NB4 (cell line): ENCODE measurements around the gene CHST13.

Experiments used
- MAX ChIP-seq: IDR thresholded peaks from 2 replicates; pipeline ENCODE4 v1.6.1; 2011; ENCODE audit warnings: low read depth, low read length
- MYC ChIP-seq: IDR thresholded peaks from 2 replicates; pipeline ENCODE4 v1.6.1; 2011; ENCODE audit warnings: low read depth, low read length
- POLR2A ChIP-seq: IDR thresholded peaks from 2 replicates; pipeline ENCODE4 v1.6.1; 2011; ENCODE audit warnings: mild to moderate bottlenecking; ENCODE audit not compliant: insufficient read length; ENCODE audit errors: extremely low read depth
- TF ChIP-seq, protein P1 (sequence below): IDR thresholded peaks from one replicate; pipeline ENCODE4 v1.5.1; 2012; ENCODE audit warnings: low read depth, low read length

DNA sequence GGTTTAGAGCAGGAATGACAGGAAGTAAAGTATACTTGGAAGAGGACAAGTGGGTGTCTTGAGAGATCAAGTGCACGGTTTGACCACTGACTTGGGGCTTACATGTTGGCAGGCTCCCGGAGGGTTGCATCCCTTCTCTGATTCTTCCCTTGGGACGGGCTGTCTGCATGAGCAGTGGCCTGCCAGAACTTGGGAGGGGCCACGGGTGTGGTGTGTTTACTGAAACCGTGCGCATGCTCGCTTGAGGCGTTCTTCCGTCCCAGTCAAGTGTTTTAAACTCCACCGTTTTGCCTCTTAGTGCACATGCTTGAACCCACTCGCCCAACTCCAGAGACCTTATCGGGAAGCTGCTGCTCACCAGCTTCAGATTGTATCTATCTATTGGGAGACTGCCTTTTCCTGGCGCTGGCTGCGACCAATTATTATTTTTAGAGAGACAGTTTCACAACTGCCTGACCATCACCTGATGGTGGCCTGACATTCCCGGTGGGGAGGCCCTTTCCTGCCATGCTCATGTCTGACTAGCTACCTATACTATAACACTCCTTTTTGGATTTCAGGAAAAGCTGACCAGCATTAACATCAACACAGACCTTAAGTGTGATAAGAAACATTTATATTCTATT is 49.6 kb downstream of the CHST13 start:
- TF ChIP-seq MYC (no peak), MAX (no peak), POLR2A (no peak)
- TF ChIP-seq, protein P1, sequence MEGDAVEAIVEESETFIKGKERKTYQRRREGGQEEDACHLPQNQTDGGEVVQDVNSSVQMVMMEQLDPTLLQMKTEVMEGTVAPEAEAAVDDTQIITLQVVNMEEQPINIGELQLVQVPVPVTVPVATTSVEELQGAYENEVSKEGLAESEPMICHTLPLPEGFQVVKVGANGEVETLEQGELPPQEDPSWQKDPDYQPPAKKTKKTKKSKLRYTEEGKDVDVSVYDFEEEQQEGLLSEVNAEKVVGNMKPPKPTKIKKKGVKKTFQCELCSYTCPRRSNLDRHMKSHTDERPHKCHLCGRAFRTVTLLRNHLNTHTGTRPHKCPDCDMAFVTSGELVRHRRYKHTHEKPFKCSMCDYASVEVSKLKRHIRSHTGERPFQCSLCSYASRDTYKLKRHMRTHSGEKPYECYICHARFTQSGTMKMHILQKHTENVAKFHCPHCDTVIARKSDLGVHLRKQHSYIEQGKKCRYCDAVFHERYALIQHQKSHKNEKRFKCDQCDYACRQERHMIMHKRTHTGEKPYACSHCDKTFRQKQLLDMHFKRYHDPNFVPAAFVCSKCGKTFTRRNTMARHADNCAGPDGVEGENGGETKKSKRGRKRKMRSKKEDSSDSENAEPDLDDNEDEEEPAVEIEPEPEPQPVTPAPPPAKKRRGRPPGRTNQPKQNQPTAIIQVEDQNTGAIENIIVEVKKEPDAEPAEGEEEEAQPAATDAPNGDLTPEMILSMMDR: no peak
